ENCODE measurements around the gene ART3. TPM values are rescaled to one million over a fixed set of nuclear protein-coding genes. Genes with fewer than 3 reads are reported as not detected.

ART3 gene
- total and polyA plus RNA-seq, 9 of the 15 experiments (the other 6 are each of a cell fraction or from before 2014, with no cell fraction given) = 0.69 to 1.4 (median 1.1) TPM; not detected in 1

DNA sequence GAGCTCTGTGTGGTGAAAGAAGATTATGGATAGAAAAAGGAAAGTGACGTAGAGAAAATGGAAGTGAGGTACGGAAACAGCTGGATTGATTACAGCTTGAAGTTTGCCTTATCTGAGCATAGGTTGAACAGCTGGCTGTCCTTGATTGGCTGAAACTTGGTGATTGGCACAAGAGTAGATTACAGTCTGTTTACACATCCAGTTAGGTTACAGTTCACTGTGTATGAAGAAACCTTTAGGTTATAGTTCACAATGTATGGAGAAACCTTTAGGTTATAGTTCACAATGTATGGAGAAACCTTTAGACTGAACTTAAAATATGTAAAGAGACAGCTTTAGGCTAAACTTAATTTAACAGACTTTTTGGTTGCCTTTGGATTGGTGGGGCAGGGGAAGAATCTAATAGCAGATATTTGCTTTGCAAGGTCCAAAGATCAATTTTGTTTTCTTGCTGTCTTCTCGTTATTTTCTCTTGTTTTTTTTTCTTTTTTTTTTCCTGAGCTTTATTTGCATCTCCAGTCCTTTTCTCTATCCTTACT, 15.6 kb upstream of the ART3 start (continued):
- TF ChIP-seq, protein P1, sequence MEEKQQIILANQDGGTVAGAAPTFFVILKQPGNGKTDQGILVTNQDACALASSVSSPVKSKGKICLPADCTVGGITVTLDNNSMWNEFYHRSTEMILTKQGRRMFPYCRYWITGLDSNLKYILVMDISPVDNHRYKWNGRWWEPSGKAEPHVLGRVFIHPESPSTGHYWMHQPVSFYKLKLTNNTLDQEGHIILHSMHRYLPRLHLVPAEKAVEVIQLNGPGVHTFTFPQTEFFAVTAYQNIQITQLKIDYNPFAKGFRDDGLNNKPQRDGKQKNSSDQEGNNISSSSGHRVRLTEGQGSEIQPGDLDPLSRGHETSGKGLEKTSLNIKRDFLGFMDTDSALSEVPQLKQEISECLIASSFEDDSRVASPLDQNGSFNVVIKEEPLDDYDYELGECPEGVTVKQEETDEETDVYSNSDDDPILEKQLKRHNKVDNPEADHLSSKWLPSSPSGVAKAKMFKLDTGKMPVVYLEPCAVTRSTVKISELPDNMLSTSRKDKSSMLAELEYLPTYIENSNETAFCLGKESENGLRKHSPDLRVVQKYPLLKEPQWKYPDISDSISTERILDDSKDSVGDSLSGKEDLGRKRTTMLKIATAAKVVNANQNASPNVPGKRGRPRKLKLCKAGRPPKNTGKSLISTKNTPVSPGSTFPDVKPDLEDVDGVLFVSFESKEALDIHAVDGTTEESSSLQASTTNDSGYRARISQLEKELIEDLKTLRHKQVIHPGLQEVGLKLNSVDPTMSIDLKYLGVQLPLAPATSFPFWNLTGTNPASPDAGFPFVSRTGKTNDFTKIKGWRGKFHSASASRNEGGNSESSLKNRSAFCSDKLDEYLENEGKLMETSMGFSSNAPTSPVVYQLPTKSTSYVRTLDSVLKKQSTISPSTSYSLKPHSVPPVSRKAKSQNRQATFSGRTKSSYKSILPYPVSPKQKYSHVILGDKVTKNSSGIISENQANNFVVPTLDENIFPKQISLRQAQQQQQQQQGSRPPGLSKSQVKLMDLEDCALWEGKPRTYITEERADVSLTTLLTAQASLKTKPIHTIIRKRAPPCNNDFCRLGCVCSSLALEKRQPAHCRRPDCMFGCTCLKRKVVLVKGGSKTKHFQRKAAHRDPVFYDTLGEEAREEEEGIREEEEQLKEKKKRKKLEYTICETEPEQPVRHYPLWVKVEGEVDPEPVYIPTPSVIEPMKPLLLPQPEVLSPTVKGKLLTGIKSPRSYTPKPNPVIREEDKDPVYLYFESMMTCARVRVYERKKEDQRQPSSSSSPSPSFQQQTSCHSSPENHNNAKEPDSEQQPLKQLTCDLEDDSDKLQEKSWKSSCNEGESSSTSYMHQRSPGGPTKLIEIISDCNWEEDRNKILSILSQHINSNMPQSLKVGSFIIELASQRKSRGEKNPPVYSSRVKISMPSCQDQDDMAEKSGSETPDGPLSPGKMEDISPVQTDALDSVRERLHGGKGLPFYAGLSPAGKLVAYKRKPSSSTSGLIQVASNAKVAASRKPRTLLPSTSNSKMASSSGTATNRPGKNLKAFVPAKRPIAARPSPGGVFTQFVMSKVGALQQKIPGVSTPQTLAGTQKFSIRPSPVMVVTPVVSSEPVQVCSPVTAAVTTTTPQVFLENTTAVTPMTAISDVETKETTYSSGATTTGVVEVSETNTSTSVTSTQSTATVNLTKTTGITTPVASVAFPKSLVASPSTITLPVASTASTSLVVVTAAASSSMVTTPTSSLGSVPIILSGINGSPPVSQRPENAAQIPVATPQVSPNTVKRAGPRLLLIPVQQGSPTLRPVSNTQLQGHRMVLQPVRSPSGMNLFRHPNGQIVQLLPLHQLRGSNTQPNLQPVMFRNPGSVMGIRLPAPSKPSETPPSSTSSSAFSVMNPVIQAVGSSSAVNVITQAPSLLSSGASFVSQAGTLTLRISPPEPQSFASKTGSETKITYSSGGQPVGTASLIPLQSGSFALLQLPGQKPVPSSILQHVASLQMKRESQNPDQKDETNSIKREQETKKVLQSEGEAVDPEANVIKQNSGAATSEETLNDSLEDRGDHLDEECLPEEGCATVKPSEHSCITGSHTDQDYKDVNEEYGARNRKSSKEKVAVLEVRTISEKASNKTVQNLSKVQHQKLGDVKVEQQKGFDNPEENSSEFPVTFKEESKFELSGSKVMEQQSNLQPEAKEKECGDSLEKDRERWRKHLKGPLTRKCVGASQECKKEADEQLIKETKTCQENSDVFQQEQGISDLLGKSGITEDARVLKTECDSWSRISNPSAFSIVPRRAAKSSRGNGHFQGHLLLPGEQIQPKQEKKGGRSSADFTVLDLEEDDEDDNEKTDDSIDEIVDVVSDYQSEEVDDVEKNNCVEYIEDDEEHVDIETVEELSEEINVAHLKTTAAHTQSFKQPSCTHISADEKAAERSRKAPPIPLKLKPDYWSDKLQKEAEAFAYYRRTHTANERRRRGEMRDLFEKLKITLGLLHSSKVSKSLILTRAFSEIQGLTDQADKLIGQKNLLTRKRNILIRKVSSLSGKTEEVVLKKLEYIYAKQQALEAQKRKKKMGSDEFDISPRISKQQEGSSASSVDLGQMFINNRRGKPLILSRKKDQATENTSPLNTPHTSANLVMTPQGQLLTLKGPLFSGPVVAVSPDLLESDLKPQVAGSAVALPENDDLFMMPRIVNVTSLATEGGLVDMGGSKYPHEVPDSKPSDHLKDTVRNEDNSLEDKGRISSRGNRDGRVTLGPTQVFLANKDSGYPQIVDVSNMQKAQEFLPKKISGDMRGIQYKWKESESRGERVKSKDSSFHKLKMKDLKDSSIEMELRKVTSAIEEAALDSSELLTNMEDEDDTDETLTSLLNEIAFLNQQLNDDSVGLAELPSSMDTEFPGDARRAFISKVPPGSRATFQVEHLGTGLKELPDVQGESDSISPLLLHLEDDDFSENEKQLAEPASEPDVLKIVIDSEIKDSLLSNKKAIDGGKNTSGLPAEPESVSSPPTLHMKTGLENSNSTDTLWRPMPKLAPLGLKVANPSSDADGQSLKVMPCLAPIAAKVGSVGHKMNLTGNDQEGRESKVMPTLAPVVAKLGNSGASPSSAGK (IDR thresholded peaks at IDR 0.05) = no peak
- TF ChIP-seq, protein P2, sequence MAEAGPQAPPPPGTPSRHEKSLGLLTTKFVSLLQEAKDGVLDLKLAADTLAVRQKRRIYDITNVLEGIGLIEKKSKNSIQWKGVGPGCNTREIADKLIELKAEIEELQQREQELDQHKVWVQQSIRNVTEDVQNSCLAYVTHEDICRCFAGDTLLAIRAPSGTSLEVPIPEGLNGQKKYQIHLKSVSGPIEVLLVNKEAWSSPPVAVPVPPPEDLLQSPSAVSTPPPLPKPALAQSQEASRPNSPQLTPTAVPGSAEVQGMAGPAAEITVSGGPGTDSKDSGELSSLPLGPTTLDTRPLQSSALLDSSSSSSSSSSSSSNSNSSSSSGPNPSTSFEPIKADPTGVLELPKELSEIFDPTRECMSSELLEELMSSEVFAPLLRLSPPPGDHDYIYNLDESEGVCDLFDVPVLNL (CRISPR knock-in tag; IDR thresholded peaks at IDR 0.05; ENCODE audit: low read depth) = no peak
- TF ChIP-seq ZNF830 (CRISPR knock-in tag; IDR thresholded peaks at IDR 0.05) = no peak
- TF ChIP-seq ZFP36 (IDR thresholded peaks at IDR 0.05; ENCODE audit: low read depth, low read length, partially characterized antibody) = no peak
- no peak for TF ChIP-seq CSDE1 (IDR thresholded peaks at IDR 0.05)
- TF ChIP-seq HNRNPL (IDR thresholded peaks at IDR 0.05; ENCODE audit: low read depth, low read length) = no peak
- peak; percentile 65; the same call in 1 of the 2 replicates for TF ChIP-seq GABPA (tag; conservative IDR thresholded peaks at IDR 0.05; ENCODE audit: low read depth)
- no peak for TF ChIP-seq ZNF124 (CRISPR knock-in tag; IDR thresholded peaks at IDR 0.05)
- no peak for TF ChIP-seq SRF (CRISPR knock-in tag; IDR thresholded peaks at IDR 0.05)
- no peak for TF ChIP-seq NR1H2 (CRISPR knock-in tag; IDR thresholded peaks at IDR 0.05)
- peak; percentile 88 for TF ChIP-seq ETV1 (tag; conservative IDR thresholded peaks at IDR 0.05; ENCODE audit: low read depth)
- no peak for TF ChIP-seq SREBF1 (IDR thresholded peaks at IDR 0.05; ENCODE audit: borderline replicate concordance, low read depth, low read length)
- TF ChIP-seq ZNF77 (CRISPR knock-in tag; IDR thresholded peaks at IDR 0.05) = no peak
- no peak for TF ChIP-seq TCF7L2 (IDR thresholded peaks at IDR 0.05; ENCODE audit: low read depth, low read length)
- TF ChIP-seq RFX7 (CRISPR knock-in tag; IDR thresholded peaks at IDR 0.05) = no peak
- TF ChIP-seq, protein P3, sequence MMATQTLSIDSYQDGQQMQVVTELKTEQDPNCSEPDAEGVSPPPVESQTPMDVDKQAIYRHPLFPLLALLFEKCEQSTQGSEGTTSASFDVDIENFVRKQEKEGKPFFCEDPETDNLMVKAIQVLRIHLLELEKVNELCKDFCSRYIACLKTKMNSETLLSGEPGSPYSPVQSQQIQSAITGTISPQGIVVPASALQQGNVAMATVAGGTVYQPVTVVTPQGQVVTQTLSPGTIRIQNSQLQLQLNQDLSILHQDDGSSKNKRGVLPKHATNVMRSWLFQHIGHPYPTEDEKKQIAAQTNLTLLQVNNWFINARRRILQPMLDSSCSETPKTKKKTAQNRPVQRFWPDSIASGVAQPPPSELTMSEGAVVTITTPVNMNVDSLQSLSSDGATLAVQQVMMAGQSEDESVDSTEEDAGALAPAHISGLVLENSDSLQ (IDR thresholded peaks at IDR 0.05) = peak; percentile 98
